ENCODE measurements around the gene PARD3. TPM values are rescaled to one million over a fixed set of nuclear protein-coding genes. Genes with fewer than 3 reads are reported as not detected.

Gene PARD3
- total RNA-seq, 4 donors from 2014 or later: 42.6 to 63.6 (median 55.2) TPM

DNA sequence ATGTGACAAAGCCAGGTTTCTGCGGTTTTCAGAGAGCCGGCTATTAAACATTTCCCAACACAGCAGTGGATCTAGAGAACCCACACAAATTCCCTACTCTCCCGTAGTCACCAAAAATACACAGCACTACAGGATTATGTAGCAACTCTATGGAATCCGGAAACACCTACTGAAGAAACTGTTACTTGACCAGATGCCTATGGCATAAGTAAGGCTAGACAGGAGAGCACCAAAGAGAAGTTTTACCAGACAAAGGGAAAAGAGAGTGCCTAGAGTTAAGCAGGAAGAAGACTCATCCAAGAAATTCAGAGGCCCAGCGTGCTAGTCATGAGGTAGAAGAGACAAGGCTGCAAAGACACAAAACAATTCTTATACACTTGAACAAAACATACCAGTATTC is 321.1 kb downstream of the PARD3 start:
- no peak overlapping the region for H3K4me3 ChIP-seq
- no peaks in the 10 kb centered on the region for H3K27me3 ChIP-seq
- no peak for DNase-seq (ENCODE audit: low spot score in 2 of 2)
- H3K9me3 ChIP-seq: no peaks in the 10 kb centered on the region
- peaks cover 0 to 25% (median 14%) of the 10 kb centered on the region in 4 donors for H3K4me1 ChIP-seq
- no peak overlapping the region for H3K27ac ChIP-seq
- no peaks in the 10 kb centered on the region for H3K36me3 ChIP-seq
- 92 to 99% methylated on average over 5 of the region's 5 CpGs for WGBS, 2 donors
- no peak for TF ChIP-seq POLR2A (IDR thresholded peaks at IDR 0.05)
- TF ChIP-seq, protein P1, sequence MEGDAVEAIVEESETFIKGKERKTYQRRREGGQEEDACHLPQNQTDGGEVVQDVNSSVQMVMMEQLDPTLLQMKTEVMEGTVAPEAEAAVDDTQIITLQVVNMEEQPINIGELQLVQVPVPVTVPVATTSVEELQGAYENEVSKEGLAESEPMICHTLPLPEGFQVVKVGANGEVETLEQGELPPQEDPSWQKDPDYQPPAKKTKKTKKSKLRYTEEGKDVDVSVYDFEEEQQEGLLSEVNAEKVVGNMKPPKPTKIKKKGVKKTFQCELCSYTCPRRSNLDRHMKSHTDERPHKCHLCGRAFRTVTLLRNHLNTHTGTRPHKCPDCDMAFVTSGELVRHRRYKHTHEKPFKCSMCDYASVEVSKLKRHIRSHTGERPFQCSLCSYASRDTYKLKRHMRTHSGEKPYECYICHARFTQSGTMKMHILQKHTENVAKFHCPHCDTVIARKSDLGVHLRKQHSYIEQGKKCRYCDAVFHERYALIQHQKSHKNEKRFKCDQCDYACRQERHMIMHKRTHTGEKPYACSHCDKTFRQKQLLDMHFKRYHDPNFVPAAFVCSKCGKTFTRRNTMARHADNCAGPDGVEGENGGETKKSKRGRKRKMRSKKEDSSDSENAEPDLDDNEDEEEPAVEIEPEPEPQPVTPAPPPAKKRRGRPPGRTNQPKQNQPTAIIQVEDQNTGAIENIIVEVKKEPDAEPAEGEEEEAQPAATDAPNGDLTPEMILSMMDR (IDR thresholded peaks at IDR 0.05): no peak
- no peak for TF ChIP-seq EP300 (IDR thresholded peaks at IDR 0.05)

DNA sequence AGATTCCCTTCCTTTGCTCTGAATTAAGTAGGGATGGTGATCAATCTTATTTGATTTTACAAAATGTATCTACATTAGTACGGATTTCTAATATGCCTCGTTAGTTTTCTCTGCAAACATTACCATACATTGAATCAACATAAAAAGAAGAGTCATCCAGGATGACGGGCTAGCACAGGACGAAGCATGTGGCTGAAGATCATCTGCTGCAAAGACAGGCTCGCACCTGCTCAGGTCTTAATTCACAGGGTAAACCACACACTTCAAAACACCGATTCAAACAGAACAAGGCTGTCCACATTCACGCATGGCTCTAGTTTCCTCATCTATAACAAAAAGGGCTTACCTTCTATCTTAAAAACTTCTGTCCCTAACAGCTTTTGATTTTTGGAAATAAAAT is 323.0 kb downstream of the PARD3 start:
- H3K4me1 ChIP-seq: peaks cover 0 to 25% (median 14%) of the 10 kb centered on the region in 4 donors
- H3K36me3 ChIP-seq: no peaks in the 10 kb centered on the region
- TF ChIP-seq EP300 (IDR thresholded peaks at IDR 0.05) (no peak), POLR2A (IDR thresholded peaks at IDR 0.05) (no peak)
- TF ChIP-seq, protein P1 (IDR thresholded peaks at IDR 0.05): no peak
- H3K4me3 ChIP-seq: no peak overlapping the region
- no peaks in the 10 kb centered on the region for H3K27me3 ChIP-seq
- no peaks in the 10 kb centered on the region for H3K9me3 ChIP-seq
- 88 to 89% methylated on average over 7 of the region's 7 CpGs for WGBS, 2 donors
- DNase-seq (ENCODE audit: low spot score in 2 of 2): no peak
- H3K27ac ChIP-seq: no peak overlapping the region

DNA sequence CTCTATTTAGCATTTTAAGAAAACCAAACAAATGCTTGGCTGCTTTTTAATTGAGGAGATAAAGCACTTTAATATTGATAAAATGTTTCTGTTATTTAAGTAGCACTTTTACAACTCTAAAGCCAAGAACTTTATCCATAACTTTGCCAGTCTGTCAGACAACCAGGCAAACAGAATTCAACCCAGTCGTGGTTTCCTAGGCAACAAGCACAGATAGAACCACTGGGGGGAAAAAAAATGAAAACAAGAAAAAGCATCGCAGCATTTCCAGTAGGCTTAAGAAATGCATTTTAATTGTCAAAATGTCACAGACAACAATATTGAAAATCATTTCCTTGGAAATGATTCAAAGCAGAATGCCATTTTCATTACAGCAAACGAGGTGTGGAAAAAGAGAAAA is 323.4 kb downstream of the PARD3 start:
- no peak for DNase-seq (ENCODE audit: low spot score in 2 of 2)
- TF ChIP-seq, protein P1 (IDR thresholded peaks at IDR 0.05): no peak
- no peak for TF ChIP-seq POLR2A (IDR thresholded peaks at IDR 0.05)
- TF ChIP-seq EP300 (IDR thresholded peaks at IDR 0.05): no peak

DNA sequence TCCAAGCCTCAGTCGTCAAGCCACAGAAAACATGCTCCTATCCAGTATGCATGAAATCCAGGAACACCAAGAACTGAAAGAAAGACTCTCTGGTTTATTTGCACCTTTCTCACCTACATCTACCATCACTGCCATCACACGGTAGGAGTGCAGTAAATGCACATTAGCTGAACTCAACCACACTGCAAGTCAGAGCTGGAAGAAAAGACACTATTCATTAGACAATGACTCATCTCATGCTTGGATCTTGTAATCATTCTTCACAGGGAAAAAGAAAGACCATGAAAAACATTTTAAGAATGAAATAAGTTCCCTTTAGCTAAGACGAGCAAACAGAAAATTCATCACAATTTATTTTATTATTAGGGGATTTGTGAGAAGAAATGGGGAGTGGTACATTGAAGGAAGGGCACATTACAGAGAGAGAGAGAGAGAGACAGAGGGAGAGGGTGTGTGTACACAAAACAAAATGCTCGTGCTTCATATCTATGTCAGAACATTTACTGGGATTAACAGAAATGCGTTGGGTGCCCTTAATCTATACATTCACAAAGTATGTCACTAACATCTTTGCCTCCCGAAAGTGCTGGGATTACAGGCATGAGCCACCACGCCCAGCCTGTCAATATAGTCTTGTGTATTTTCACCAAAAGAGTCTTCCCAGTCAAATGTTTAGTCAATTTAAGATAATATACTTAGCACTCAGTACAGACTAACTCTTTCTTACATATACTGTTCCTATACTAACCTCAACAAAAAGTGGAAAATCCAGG is 324.9 kb downstream of the PARD3 start:
- Histone ChIP-seq H3K36me3 (no peaks in the 10 kb centered on the region), H3K27me3 (no peaks in the 10 kb centered on the region), H3K27ac (peak overlapping the region in 1 of 4 donors; percentile 43), H3K4me1 (peaks cover 0 to 25% (median 14%) of the 10 kb centered on the region in 4 donors), H3K9me3 (no peaks in the 10 kb centered on the region), H3K4me3 (no peak overlapping the region)
- TF ChIP-seq POLR2A (IDR thresholded peaks at IDR 0.05) (no peak), EP300 (IDR thresholded peaks at IDR 0.05) (no peak)
- TF ChIP-seq, protein P1 (IDR thresholded peaks at IDR 0.05): no peak
- no peak for DNase-seq (ENCODE audit: low spot score in 2 of 2)
- WGBS, 2 donors: 55% methylated on average over 7 of the region's 7 CpGs

More for the DNA sequence above, 323.4 kb downstream of the PARD3 start:
- Histone ChIP-seq H3K27me3 (no peaks in the 10 kb centered on the region), H3K4me3 (no peak overlapping the region), H3K9me3 (no peaks in the 10 kb centered on the region), H3K27ac (no peak overlapping the region), H3K36me3 (no peaks in the 10 kb centered on the region), H3K4me1 (peaks cover 0 to 25% (median 14%) of the 10 kb centered on the region in 4 donors)
- WGBS, 2 donors: 40 to 46% methylated on average over 3 of the region's 3 CpGs

DNA sequence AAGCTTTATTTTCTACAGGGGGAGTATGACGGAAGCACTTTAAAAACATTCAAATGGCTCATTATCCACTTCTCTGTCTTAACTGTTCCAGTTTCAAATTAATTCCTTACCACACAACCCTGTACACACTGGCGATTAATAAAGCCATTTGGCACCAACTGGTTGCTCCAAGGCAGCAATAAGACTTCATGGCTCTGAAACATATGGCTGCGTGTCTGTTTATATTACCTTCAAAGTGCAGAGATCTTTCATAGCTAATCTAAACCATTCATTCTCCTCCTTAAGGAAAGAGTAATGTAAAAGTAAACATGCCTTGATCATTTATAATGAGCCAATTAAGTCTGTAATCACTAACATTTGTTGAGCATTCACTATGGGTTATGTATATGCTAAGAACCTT is 325.7 kb downstream of the PARD3 start:
- H3K4me3 ChIP-seq: no peak overlapping the region
- no peaks in the 10 kb centered on the region for H3K36me3 ChIP-seq
- WGBS, 2 donors: 88 to 94% methylated on average over 3 of the region's 3 CpGs
- DNase-seq (ENCODE audit: low spot score in 2 of 2): no peak
- no peaks in the 10 kb centered on the region for H3K9me3 ChIP-seq
- H3K27me3 ChIP-seq: no peaks in the 10 kb centered on the region
- no peak overlapping the region for H3K27ac ChIP-seq
- TF ChIP-seq, protein P1 (IDR thresholded peaks at IDR 0.05): no peak
- TF ChIP-seq POLR2A (IDR thresholded peaks at IDR 0.05) (no peak), EP300 (IDR thresholded peaks at IDR 0.05) (no peak)
- peaks cover 0 to 25% (median 14%) of the 10 kb centered on the region in 4 donors for H3K4me1 ChIP-seq
